GM19372 (cell line): ENCODE measurements around the gene OGFR.

Experiments used
- ATAC-seq: cut with Tn5 transposase; IDR thresholded peaks from one replicate; pipeline ENCODE4 v1.9.1; 2021; ENCODE audit warnings: mild to moderate bottlenecking, low read depth, moderate library complexity; ENCODE audit not compliant: unreplicated experiment

OGFR gene

GRCh38 chr20:62822788-62823651 is 18.4 kb downstream of the OGFR start:
- ATAC-seq, result no peak

GRCh38 chr20:62823688-62824475 is 19.2 kb downstream of the OGFR start:
- no peak for ATAC-seq

GRCh38 chr20:62824476-62825332 is 20.1 kb downstream of the OGFR start:
- no peak for ATAC-seq

GRCh38 chr20:62825333-62825985 is 20.8 kb downstream of the OGFR start:
- no peak for ATAC-seq

GRCh38 chr20:62825986-62826645 is 21.5 kb downstream of the OGFR start:
- no peak for ATAC-seq

GRCh38 chr20:62826646-62827310 is 22.1 kb downstream of the OGFR start:
- no peak for ATAC-seq

GRCh38 chr20:62827311-62828038 is 22.8 kb downstream of the OGFR start:
- ATAC-seq, result no peak

- no peak for ATAC-seq
Measured at GRCh38 chr20:62828051-62828450, 23.4 kb downstream of the OGFR start.

GRCh38 chr20:62828511-62829230 is 24.0 kb downstream of the OGFR start:
- ATAC-seq, result no peak

- no peak for ATAC-seq
Measured at GRCh38 chr20:62829231-62830230, 24.9 kb downstream of the OGFR start.

GRCh38 chr20:62830251-62830650 is 25.6 kb downstream of the OGFR start:
- no peak for ATAC-seq

- no peak for ATAC-seq
Measured at GRCh38 chr20:62830821-62831220, 26.2 kb downstream of the OGFR start.

GRCh38 chr20:62831361-62831788 is 26.7 kb downstream of the OGFR start:
- no peak for ATAC-seq

- ATAC-seq, result no peak
Measured at GRCh38 chr20:62831854-62832211, 27.2 kb downstream of the OGFR start.

GRCh38 chr20:62832212-62832922 is 27.7 kb downstream of the OGFR start:
- ATAC-seq, result no peak

GRCh38 chr20:62832951-62833391 is 28.3 kb downstream of the OGFR start:
- ATAC-seq, result no peak
